GM12878 (cell line): ENCODE results near the gene CAV2. TPM values are rescaled to one million over a fixed set of nuclear protein-coding genes. Genes with fewer than 3 reads are reported as not detected.

Source experiments
- ATAC-seq: fragments of 200-7000 bp; cut with Tn5 transposase; 3 replicates; pipeline ENCODE4 v1.9.1; 2020; ENCODE audit warnings: mild to moderate bottlenecking, moderate library complexity
- BruUV-seq: library from RNA; stranded (reverse); fragments of 400-500 nt; replicated peaks from 2 replicates; lab custom pipeline; 2021; lab: Mats Ljungman, UMichigan
- CTCF ChIA-PET: fragments of 300-600 bp; sonication (Branson Sonifier 250); formaldehyde crosslinking; extraction: SDS; loops from one replicate; lab custom pipeline; 2021; ENCODE audit warnings: inconsistent platforms; lab: Yijun Ruan, JAX
- POLR2A ChIA-PET: fragments of 350-600 bp; formaldehyde crosslinking; extraction: SDS; loops from one replicate; lab custom pipeline; 2021; ENCODE audit warnings: inconsistent platforms; lab: Charles Lee
- RAD21 ChIA-PET: fragments of 300-600 bp; sonication (Branson Sonifier 250); formaldehyde crosslinking; loops from one replicate; lab custom pipeline; 2023; ENCODE audit warnings: antibody characterized with exemption; ENCODE audit not compliant: unreplicated experiment; lab: Charles Lee
- SMC1A ChIA-PET: fragments of 300-600 bp; sonication (Branson Sonifier 250); formaldehyde crosslinking; loops from one replicate; lab custom pipeline; 2023; ENCODE audit not compliant: unreplicated experiment, uncharacterized antibody; lab: Charles Lee
- DNase-seq: peaks from one replicate; pipeline ENCODE4 v3.0.0-alpha.2; 2011; ENCODE audit warnings: low read depth, low spot score
- FAIRE-seq: peaks from 3 replicates; lab custom pipeline; 2011; peaks lifted over from hg19 to GRCh38; lab: Jason Lieb, UNC
- H2AFZ ChIP-seq: 2 replicates; pipeline ENCODE4 v1.6.0; 2011; ENCODE audit warnings: low read depth, low read length, control low read depth; ENCODE audit not compliant: control insufficient read depth
- H3K27ac ChIP-seq: 2 replicates; pipeline ENCODE4 v1.5.1; 2011; ENCODE audit warnings: control low read depth; ENCODE audit not compliant: control insufficient read depth, insufficient read depth
- H3K27me3 ChIP-seq, 2 experiments: replicated peaks in 1 of 2; 2 replicates each; pipeline versions ENCODE4 v1.6.0 to v1.6.1; 2011; ENCODE audit warnings: low read length in 1 of 2; ENCODE audit not compliant: control insufficient read depth in 2 of 2, insufficient read depth in 2 of 2
- H3K36me3 ChIP-seq, 2 experiments: 2 replicates each; pipeline ENCODE4 v1.5.1; 2011; ENCODE audit warnings: low read length in 1 of 2; ENCODE audit not compliant: control insufficient read depth in 2 of 2, insufficient read depth in 2 of 2
- H3K4me1 ChIP-seq: 2 replicates; pipeline ENCODE4 v1.6.1; 2011; ENCODE audit warnings: mild to moderate bottlenecking, low read length, moderate library complexity, mixed read lengths; ENCODE audit not compliant: control insufficient read depth, insufficient read depth
- H3K4me2 ChIP-seq: 2 replicates; pipeline ENCODE4 v1.6.0; 2011; ENCODE audit warnings: control low read depth; ENCODE audit not compliant: control insufficient read depth, insufficient read depth
- H3K4me3 ChIP-seq: fragments of 200-600 bp; sonication (generic); 2 replicates; pipeline ENCODE4 v1.5.1; 2016
- H3K79me2 ChIP-seq: 2 replicates; pipeline ENCODE4 v1.6.0; 2011; ENCODE audit warnings: low read length; ENCODE audit not compliant: control insufficient read depth, insufficient read depth
- H3K9ac ChIP-seq: 2 replicates; pipeline ENCODE4 v1.8.0; 2011; ENCODE audit warnings: low read length, control low read depth, mixed read lengths; ENCODE audit not compliant: control insufficient read depth, insufficient read depth
- H3K9me3 ChIP-seq: replicated peaks from 3 replicates; pipeline ENCODE4 v1.5.1; 2011; ENCODE audit warnings: mild to moderate bottlenecking, low read length; ENCODE audit not compliant: control insufficient read depth, insufficient read depth
- H4K20me1 ChIP-seq: 2 replicates; pipeline ENCODE4 v1.6.0; 2011; ENCODE audit not compliant: control insufficient read depth, insufficient read depth
- BCL3 ChIP-seq: IDR thresholded peaks from 2 replicates; pipeline ENCODE4 v1.6.1; 2011; ENCODE audit warnings: borderline replicate concordance, low read depth, mild to moderate bottlenecking, moderate library complexity, low read length; ENCODE audit not compliant: insufficient read depth, poor library complexity, severe bottlenecking
- DPF2 ChIP-seq: fragments of 450-650 bp; IDR thresholded peaks from 2 replicates; pipeline ENCODE4 v1.6.1; 2017; ENCODE audit warnings: mild to moderate bottlenecking
- ESRRA ChIP-seq: IDR thresholded peaks from 2 replicates; pipeline ENCODE4 v1.6.1; 2012; ENCODE audit warnings: mild to moderate bottlenecking, low read length, improper control_type of control experiment
- FOXM1 ChIP-seq: IDR thresholded peaks from 2 replicates; pipeline ENCODE4 v1.6.1; 2012; ENCODE audit warnings: low read depth, mild to moderate bottlenecking, inconsistent platforms, low read length, moderate library complexity
- GABPA ChIP-seq: IDR thresholded peaks from 2 replicates; pipeline ENCODE4 v1.6.1; 2014; ENCODE audit warnings: antibody characterized with exemption, low read depth, mild to moderate bottlenecking, inconsistent platforms
- JUND ChIP-seq: IDR thresholded peaks from 2 replicates; pipeline ENCODE4 v1.6.1; 2012; ENCODE audit warnings: low read depth, mild to moderate bottlenecking, low read length, improper control_type of control experiment, moderate library complexity
- MLLT1 ChIP-seq: fragments of 450-650 bp; IDR thresholded peaks from 2 replicates; pipeline ENCODE4 v1.6.1; 2016; ENCODE audit warnings: mild to moderate bottlenecking
- MYB ChIP-seq: fragments of 150-350 bp; IDR thresholded peaks from 2 replicates; pipeline ENCODE4 v1.6.1; 2014; ENCODE audit warnings: mild to moderate bottlenecking, low read depth, low read length, borderline replicate concordance
- NFXL1 ChIP-seq: fragments of 450-650 bp; IDR thresholded peaks from 2 replicates; pipeline ENCODE4 v1.6.1; 2017; ENCODE audit warnings: antibody characterized with exemption, mild to moderate bottlenecking, borderline replicate concordance
- NR2C2 ChIP-seq: IDR thresholded peaks from 2 replicates; pipeline ENCODE4 v1.6.1; 2011; ENCODE audit warnings: borderline replicate concordance, low read depth; ENCODE audit not compliant: control insufficient read depth, insufficient read length
- POLR2AphosphoS2 ChIP-seq: IDR thresholded peaks from 2 replicates; pipeline ENCODE4 v1.6.1; 2011; ENCODE audit warnings: low read depth, mild to moderate bottlenecking, low read length, improper control_type of control experiment, moderate library complexity
- REST ChIP-seq: IDR thresholded peaks from 2 replicates; pipeline ENCODE4 v1.6.1; 2012; ENCODE audit warnings: mild to moderate bottlenecking, low read depth, low read length
- SREBF1 ChIP-seq: IDR thresholded peaks from 2 replicates; pipeline ENCODE4 v1.6.1; 2012; ENCODE audit warnings: mild to moderate bottlenecking, low read length
- TCF12 ChIP-seq: IDR thresholded peaks from 2 replicates; pipeline ENCODE4 v1.6.1; 2011; ENCODE audit warnings: low read depth, mild to moderate bottlenecking, low read length
- TCF3 ChIP-seq: IDR thresholded peaks from 2 replicates; pipeline ENCODE4 v1.6.1; 2012; ENCODE audit warnings: low read depth, mild to moderate bottlenecking, low read length, borderline replicate concordance; ENCODE audit not compliant: insufficient read depth
- WRNIP1 ChIP-seq: IDR thresholded peaks from 2 replicates; pipeline ENCODE4 v1.6.1; 2011; ENCODE audit warnings: low read depth, low read length, improper control_type of control experiment, borderline replicate concordance
- YY1 ChIP-seq: IDR thresholded peaks from 2 replicates; pipeline ENCODE4 v1.6.1; 2011; ENCODE audit warnings: low read depth, mild to moderate bottlenecking, low read length
- WGBS: methylation state at CpG from one replicate; pipeline ENCODE4 v1.1.6; 2016; ENCODE audit warnings: low lambda C conversion rate; ENCODE audit not compliant: insufficient replicate concordance, insufficient coverage; ENCODE audit errors: missing lambda C conversion rate; 5-methylcytosine and 5-hydroxymethylcytosine counted together
- in situ Hi-C: fragments of 300-500 bp; cut with MboI; formaldehyde crosslinking; loops from 9 replicates; pipeline ENCODE4 v1.14.3; 2018; ENCODE audit warnings: mixed read lengths
- intact Hi-C: fragments of 100-400 bp; cut with micrococcal nuclease; formaldehyde crosslinking; loops from one replicate; pipeline ENCODE4 v1.14.2; 2022; ENCODE audit not compliant: unreplicated experiment
- polyA plus RNA-seq, 11 experiments: library from polyadenylated mRNA; depleted of rRNA in 4 of 11; unstranded in 6 of 11; stranded (reverse) in 5 of 11; fragments of >200 nt; fragmentation: Nextera tagmentation in 4 of 11; fragmentation: Illumina TruSeq in 1 of 11; extraction: Ambion mirVana in 4 of 11; extraction: Trizol in 1 of 11; gene quantifications; 1 replicate in 1 of 11; 2 replicates in 10 of 11; pipeline versions ENCODE4 v1.2.1 to v1.2.3, GENCODE V29; 2011 to 2016; ENCODE audit warnings: inconsistent platforms in 2 of 11, missing spikeins in 2 of 11, low read depth in 1 of 11
- total RNA-seq, 4 experiments: library from RNA; depleted of rRNA in 3 of 4; stranded (reverse); fragments of >200 nt in 3 of 4; fragmentation: Illumina TruSeq in 1 of 4; extraction: Trizol in 1 of 4; gene quantifications; 2 replicates each; pipeline versions ENCODE4 v1.2.1 to v1.2.3, GENCODE V29; 2013 to 2021

Gene CAV2
- total and polyA plus RNA-seq, 10 of the 15 experiments (the other 5 are each of a cell fraction or from before 2014, with no cell fraction given): 0.77 to 11.4 (median 2.5) TPM

GRCh38 chr7:116509982-116510579 lies 10.5 kb downstream of the CAV2 start:
- Histone ChIP-seq H3K79me2 (no peaks in the 10 kb centered on the region), H3K36me3 (no peaks in the 10 kb centered on the region), H3K27ac (no peak overlapping the region), H3K9me3 (no peaks in the 10 kb centered on the region), H3K4me3 (no peak overlapping the region), H2AFZ (no peak overlapping the region), H3K27me3 (no peaks in the 10 kb centered on the region), H3K4me1 (peaks cover 16% of the 10 kb centered on the region), H3K4me2 (no peak overlapping the region), H4K20me1 (no peaks in the 10 kb centered on the region), H3K9ac (no peak overlapping the region)
- 85% methylated on average over 7 of the region's 7 CpGs for WGBS
- SMC1A ChIA-PET: interaction anchor here (1.2 to 1.6 kb wide), 2 partner anchors 16 to 80 kb away, joined by 3 to 4 read pairs; no protein-coding TSS in a partner anchor
- in situ Hi-C loops (no loop called here), intact Hi-C loops (no loop called here)
- BruUV-seq: no TSS peak
- POLR2A ChIA-PET: no interaction called here
- DNase-seq (no peak), ATAC-seq (no peak), FAIRE-seq (no peak)
- CTCF ChIA-PET: interaction anchor here (1.1 to 3.4 kb wide), 3 partner anchors 17 to 81 kb away, joined by 3 to 8 read pairs (median 4); no protein-coding TSS in a partner anchor
- RAD21 ChIA-PET: no interaction called here
- TF ChIP-seq JUND (no peak), DPF2 (no peak), BCL3 (no peak), GABPA (no peak), TCF12 (no peak), ESRRA (no peak), MLLT1 (no peak), NFXL1 (no peak), TCF3 (no peak), SREBF1 (no peak), POLR2AphosphoS2 (no peak), MYB (no peak), FOXM1 (no peak), NR2C2 (no peak), REST (no peak), WRNIP1 (no peak), YY1 (no peak)
